ENCODE data around the gene POMGNT2.
A peak's percentile ranks its signal among the peaks of the same experiment; 100 is the strongest.

The POMGNT2 gene

GRCh38 chr3:43132193-43132592 is 26.3 kb upstream of the POMGNT2 start:
- peaks cover 9% of the 10 kb centered on the region for H3K27me3 ChIP-seq (ENCODE audit: control insufficient read depth, insufficient read depth, low read length)
- H3K9ac ChIP-seq (ENCODE audit: low read depth, low read length), result no peak overlapping the region
- H3K4me1 ChIP-seq (ENCODE audit: control insufficient read depth, insufficient read depth, low read length), result no peaks in the 10 kb centered on the region
- H3K4me2 ChIP-seq (ENCODE audit: low read length), result no peak overlapping the region
- no peaks in the 10 kb centered on the region for H3K9me3 ChIP-seq (replicated peaks; ENCODE audit: low read length)
- H3K36me3 ChIP-seq (ENCODE audit: insufficient read depth, low read length), result no peaks in the 10 kb centered on the region
- no peak overlapping the region for H3K4me3 ChIP-seq (ENCODE audit: low read length)

DNA sequence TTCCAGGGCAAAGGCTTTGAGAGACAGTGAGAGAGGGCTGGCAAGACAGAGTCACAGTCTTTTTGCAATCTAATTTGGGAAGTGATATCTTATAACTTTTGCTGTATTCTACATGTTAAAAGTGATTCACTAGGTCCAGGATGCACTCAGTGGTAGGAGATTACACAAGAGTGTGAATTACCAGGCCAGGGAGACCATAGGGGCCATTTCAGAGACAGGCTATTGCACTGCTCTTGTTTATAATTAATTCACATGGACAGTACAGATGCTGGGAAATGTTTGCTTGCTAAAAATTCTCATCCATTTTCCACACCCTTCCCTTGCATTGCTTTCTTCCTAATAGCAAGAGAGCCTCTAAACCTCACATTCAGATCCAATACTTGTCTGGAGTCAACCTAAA is 22.6 kb upstream of the POMGNT2 start:
- Histone ChIP-seq H3K4me3 (ENCODE audit: low read length) (no peak overlapping the region), H3K4me1 (ENCODE audit: control insufficient read depth, insufficient read depth, low read length) (no peaks in the 10 kb centered on the region), H3K36me3 (ENCODE audit: insufficient read depth, low read length) (no peaks in the 10 kb centered on the region), H3K9ac (ENCODE audit: low read depth, low read length) (no peak overlapping the region), H3K4me2 (ENCODE audit: low read length) (no peak overlapping the region), H3K9me3 (replicated peaks; ENCODE audit: low read length) (peaks cover 3% of the 10 kb centered on the region), H3K27me3 (ENCODE audit: control insufficient read depth, insufficient read depth, low read length) (peaks cover 10% of the 10 kb centered on the region)

DNA sequence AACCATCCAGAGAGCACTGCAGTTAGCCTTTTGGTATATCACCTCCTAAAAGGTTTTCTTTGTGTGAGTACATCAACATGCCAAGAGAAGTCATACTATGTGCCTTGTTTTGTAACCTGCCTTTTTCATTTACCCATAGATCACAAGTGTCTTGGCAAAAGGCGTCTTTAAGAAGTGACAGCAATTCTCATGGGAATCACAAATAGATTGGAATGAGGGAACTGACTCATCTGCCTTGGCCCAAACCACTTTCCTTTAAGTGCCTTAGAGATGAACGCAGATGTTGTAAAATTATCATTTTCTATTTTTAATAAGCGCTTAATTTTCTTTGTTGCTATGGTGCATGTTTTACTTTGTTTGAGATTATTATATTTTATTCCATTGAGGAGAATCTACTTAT is 20.7 kb upstream of the POMGNT2 start:
- H3K9ac ChIP-seq (ENCODE audit: low read depth, low read length), result no peak overlapping the region
- H3K27me3 ChIP-seq (ENCODE audit: control insufficient read depth, insufficient read depth, low read length), result peaks cover 3% of the 10 kb centered on the region
- H3K4me1 ChIP-seq (ENCODE audit: control insufficient read depth, insufficient read depth, low read length), result no peaks in the 10 kb centered on the region
- H3K4me3 ChIP-seq (ENCODE audit: low read length), result no peak overlapping the region
- no peak overlapping the region for H3K4me2 ChIP-seq (ENCODE audit: low read length)
- no peaks in the 10 kb centered on the region for H3K36me3 ChIP-seq (ENCODE audit: insufficient read depth, low read length)
- peaks cover 3% of the 10 kb centered on the region for H3K9me3 ChIP-seq (replicated peaks; ENCODE audit: low read length)

- no peak overlapping the region for H3K4me2 ChIP-seq (ENCODE audit: low read length)
- H3K9ac ChIP-seq (ENCODE audit: low read depth, low read length), result no peak overlapping the region
- H3K36me3 ChIP-seq (ENCODE audit: insufficient read depth, low read length), result no peaks in the 10 kb centered on the region
Observed at GRCh38 chr3:43123895-43124294, 18.0 kb upstream of the POMGNT2 start.

GRCh38 chr3:43120937-43121336 is 15.1 kb upstream of the POMGNT2 start:
- Histone ChIP-seq H3K4me3 (ENCODE audit: low read length) (no peak overlapping the region), H3K27me3 (ENCODE audit: control insufficient read depth, insufficient read depth, low read length) (peaks cover 24% of the 10 kb centered on the region), H3K4me1 (ENCODE audit: control insufficient read depth, insufficient read depth, low read length) (no peaks in the 10 kb centered on the region), H3K4me2 (ENCODE audit: low read length) (no peak overlapping the region), H3K9ac (ENCODE audit: low read depth, low read length) (no peak overlapping the region), H3K9me3 (replicated peaks; ENCODE audit: low read length) (peaks cover 3% of the 10 kb centered on the region), H3K36me3 (ENCODE audit: insufficient read depth, low read length) (no peaks in the 10 kb centered on the region)

More at GRCh38 chr3:43123895-43124294, 18.0 kb upstream of the POMGNT2 start:
- H3K9me3 ChIP-seq (replicated peaks; ENCODE audit: low read length), result peaks cover 3% of the 10 kb centered on the region
- no peak overlapping the region for H3K4me3 ChIP-seq (ENCODE audit: low read length)
- H3K4me1 ChIP-seq (ENCODE audit: control insufficient read depth, insufficient read depth, low read length), result no peaks in the 10 kb centered on the region
- H3K27me3 ChIP-seq (ENCODE audit: control insufficient read depth, insufficient read depth, low read length), result peaks cover 14% of the 10 kb centered on the region

DNA sequence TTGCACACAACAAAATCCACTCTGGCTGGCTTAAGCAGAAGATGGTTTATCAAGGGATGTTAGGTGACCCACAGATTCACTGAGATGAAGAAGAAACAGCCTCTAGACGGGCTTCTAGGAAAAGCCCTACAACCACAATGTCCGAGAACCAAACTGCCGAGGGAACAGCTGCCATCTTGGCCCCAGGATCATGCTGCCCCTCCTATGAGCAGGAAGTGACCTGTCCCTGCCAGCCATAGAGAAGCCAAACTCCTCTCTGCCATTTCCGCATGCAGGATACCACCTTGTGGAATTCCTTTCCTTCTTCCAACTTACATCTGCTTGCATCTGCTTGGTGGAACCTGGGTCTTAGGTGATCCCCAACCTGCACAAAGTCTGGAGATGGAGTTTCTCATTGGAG is 11.4 kb upstream of the POMGNT2 start:
- Histone ChIP-seq H3K4me1 (ENCODE audit: control insufficient read depth, insufficient read depth, low read length) (no peaks in the 10 kb centered on the region), H3K4me2 (ENCODE audit: low read length) (no peak overlapping the region), H3K36me3 (ENCODE audit: insufficient read depth, low read length) (no peaks in the 10 kb centered on the region), H3K27me3 (ENCODE audit: control insufficient read depth, insufficient read depth, low read length) (peaks cover 41% of the 10 kb centered on the region), H3K4me3 (ENCODE audit: low read length) (no peak overlapping the region), H3K9me3 (replicated peaks; ENCODE audit: low read length) (no peaks in the 10 kb centered on the region), H3K9ac (ENCODE audit: low read depth, low read length) (no peak overlapping the region)

DNA sequence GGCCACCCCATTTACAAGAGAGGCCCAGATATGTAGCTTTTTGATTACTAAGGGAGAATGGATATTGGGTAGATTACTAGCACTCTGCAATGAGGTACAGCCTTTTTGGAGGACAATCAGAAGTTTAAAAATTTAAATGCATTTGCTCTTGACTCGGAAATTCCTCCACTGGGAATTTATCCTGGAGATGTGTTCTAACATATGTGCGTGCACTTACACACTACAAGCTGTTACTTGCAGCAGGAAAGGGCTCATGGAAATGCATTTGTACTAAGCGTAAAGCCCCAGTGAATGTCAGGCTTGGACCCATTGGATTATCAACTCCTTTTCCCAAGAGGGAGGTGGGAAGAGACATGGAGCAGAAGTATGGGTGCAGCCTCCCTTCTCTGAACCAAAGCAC is 7.8 kb upstream of the POMGNT2 start:
- Histone ChIP-seq H3K27me3 (ENCODE audit: control insufficient read depth, insufficient read depth, low read length) (peaks cover 37% of the 10 kb centered on the region), H3K4me1 (ENCODE audit: control insufficient read depth, insufficient read depth, low read length) (no peaks in the 10 kb centered on the region), H3K4me2 (ENCODE audit: low read length) (no peak overlapping the region), H3K4me3 (ENCODE audit: low read length) (no peak overlapping the region), H3K36me3 (ENCODE audit: insufficient read depth, low read length) (no peaks in the 10 kb centered on the region), H3K9ac (ENCODE audit: low read depth, low read length) (no peak overlapping the region), H3K9me3 (replicated peaks; ENCODE audit: low read length) (no peaks in the 10 kb centered on the region)

DNA sequence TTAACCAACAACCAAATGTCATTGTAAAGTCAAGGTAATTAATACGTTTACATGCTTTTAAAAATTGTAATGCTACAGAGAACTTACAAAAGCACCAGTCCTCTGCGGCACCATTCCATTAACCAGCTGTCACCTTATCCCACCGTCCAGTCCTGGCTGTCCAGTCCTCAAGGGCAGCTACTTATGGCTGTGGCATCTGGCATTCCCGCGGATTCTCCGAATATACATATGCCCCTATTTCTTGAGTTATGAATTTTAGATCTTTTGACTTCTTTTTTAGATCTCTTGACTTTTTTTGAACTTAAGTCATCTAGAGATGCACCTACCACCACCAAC is 382 bp upstream of the POMGNT2 start:
- H3K36me3 ChIP-seq (ENCODE audit: insufficient read depth, low read length), result no peaks in the 10 kb centered on the region
- H3K4me3 ChIP-seq (ENCODE audit: low read length), result peak overlapping the region; percentile 94
- peak overlapping the region; percentile 80 for H3K4me2 ChIP-seq (ENCODE audit: low read length)
- no peaks in the 10 kb centered on the region for H3K9me3 ChIP-seq (replicated peaks; ENCODE audit: low read length)
- H3K27me3 ChIP-seq (ENCODE audit: control insufficient read depth, insufficient read depth, low read length), result peaks cover 5% of the 10 kb centered on the region
- H3K4me1 ChIP-seq (ENCODE audit: control insufficient read depth, insufficient read depth, low read length), result no peaks in the 10 kb centered on the region
- H3K9ac ChIP-seq (ENCODE audit: low read depth, low read length), result no peak overlapping the region

GRCh38 chr3:43104660-43105595 is 951 bp downstream of the POMGNT2 start:
- peak overlapping the region; percentile 80 for H3K4me2 ChIP-seq (ENCODE audit: low read length)
- no peaks in the 10 kb centered on the region for H3K36me3 ChIP-seq (ENCODE audit: insufficient read depth, low read length)
- no peaks in the 10 kb centered on the region for H3K9me3 ChIP-seq (replicated peaks; ENCODE audit: low read length)
- peak overlapping the region; percentile 21 for H3K9ac ChIP-seq (ENCODE audit: low read depth, low read length)
- H3K27me3 ChIP-seq (ENCODE audit: control insufficient read depth, insufficient read depth, low read length), result no peaks in the 10 kb centered on the region
- peak overlapping the region; percentile 94 for H3K4me3 ChIP-seq (ENCODE audit: low read length)
- H3K4me1 ChIP-seq (ENCODE audit: control insufficient read depth, insufficient read depth, low read length), result no peaks in the 10 kb centered on the region

DNA sequence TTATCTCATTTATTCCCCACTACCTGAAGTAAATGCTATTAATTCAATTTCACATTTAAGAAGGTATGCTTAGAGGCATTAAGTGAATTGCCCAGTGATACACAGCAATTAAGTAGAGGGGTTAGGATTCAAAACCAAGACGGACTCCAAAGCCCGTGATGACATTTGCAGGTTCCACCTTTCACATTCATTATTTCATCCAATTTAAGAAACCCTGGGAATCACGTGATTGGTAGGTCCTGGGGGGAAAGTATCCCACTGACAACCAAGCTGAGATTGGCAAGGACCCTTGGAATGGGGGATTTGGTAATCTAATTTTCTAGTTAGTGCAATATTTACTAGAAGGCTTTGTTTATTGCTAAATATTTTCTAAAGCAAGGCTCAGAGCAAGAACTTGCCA is 1.8 kb downstream of the POMGNT2 start:
- Histone ChIP-seq H3K36me3 (ENCODE audit: insufficient read depth, low read length) (no peaks in the 10 kb centered on the region), H3K27me3 (ENCODE audit: control insufficient read depth, insufficient read depth, low read length) (no peaks in the 10 kb centered on the region), H3K9ac (ENCODE audit: low read depth, low read length) (no peak overlapping the region), H3K9me3 (replicated peaks; ENCODE audit: low read length) (no peaks in the 10 kb centered on the region), H3K4me3 (ENCODE audit: low read length) (no peak overlapping the region), H3K4me1 (ENCODE audit: control insufficient read depth, insufficient read depth, low read length) (no peaks in the 10 kb centered on the region), H3K4me2 (ENCODE audit: low read length) (peak overlapping the region; percentile 80)

- H3K36me3 ChIP-seq (ENCODE audit: insufficient read depth, low read length), result no peaks in the 10 kb centered on the region
- no peak overlapping the region for H3K4me3 ChIP-seq (ENCODE audit: low read length)
- no peaks in the 10 kb centered on the region for H3K4me1 ChIP-seq (ENCODE audit: control insufficient read depth, insufficient read depth, low read length)
- no peak overlapping the region for H3K9ac ChIP-seq (ENCODE audit: low read depth, low read length)
- no peak overlapping the region for H3K4me2 ChIP-seq (ENCODE audit: low read length)
- no peaks in the 10 kb centered on the region for H3K27me3 ChIP-seq (ENCODE audit: control insufficient read depth, insufficient read depth, low read length)
- H3K9me3 ChIP-seq (replicated peaks; ENCODE audit: low read length), result no peaks in the 10 kb centered on the region
Observed at GRCh38 chr3:43102773-43103480, 3.0 kb downstream of the POMGNT2 start.
